ENCODE results near the gene KRT79. TPM values are rescaled to one million over a fixed set of nuclear protein-coding genes. Genes with fewer than 3 reads are reported as not detected.

The KRT79 gene
- total and polyA plus RNA-seq, 2 of the 8 experiments (the other 6 are each of a cell fraction or from before 2014, with no cell fraction given) = not detected

- no peaks in the 10 kb centered on the region for H3K27me3 ChIP-seq (replicated peaks in 1 of 4; ENCODE audit: control insufficient read depth in 3 of 4, extremely low read depth in 1 of 4, insufficient read depth in 3 of 4, low read length in 3 of 4)
- no peak within 1 kb of the TSS for H3K27ac ChIP-seq (ENCODE audit: low read depth, low read length)
- no peak within 1 kb of the TSS for H3K56ac ChIP-seq (replicated peaks; ENCODE audit: insufficient read length, low read depth, low read length)
- POLR2A ChIA-PET (ENCODE audit: partially characterized antibody) = interaction anchor here (0.6 kb wide), 1 partner anchor 165 kb away, joined by 3 read pairs; no protein-coding TSS in a partner anchor
- no peaks in the 10 kb centered on the region for H3K79me1 ChIP-seq (ENCODE audit: low read depth, low read length)
- no peak for DNase-seq (ENCODE audit: low read depth in 1 of 2, low spot score in 2 of 2)
- no peak within 1 kb of the TSS for H3K14ac ChIP-seq (ENCODE audit: insufficient read length)
- H2AFZ ChIP-seq (ENCODE audit: low read length) = no peak within 1 kb of the TSS
- no peak within 1 kb of the TSS for H2BK15ac ChIP-seq (ENCODE audit: low read length)
- no peaks in the 10 kb centered on the region for H3K4me1 ChIP-seq (replicated peaks in 1 of 4; ENCODE audit: control insufficient read depth in 3 of 4, insufficient read depth in 4 of 4, low read length in 3 of 4)
- H3K79me2 ChIP-seq (ENCODE audit: control insufficient read depth in 1 of 2, insufficient read depth in 2 of 2, low read length in 2 of 2) = no peaks in the 10 kb centered on the region
- H2BK5ac ChIP-seq (ENCODE audit: low read depth, low read length) = no peak within 1 kb of the TSS
- no peaks in the 10 kb centered on the region for H4K20me1 ChIP-seq (replicated peaks in 1 of 2; ENCODE audit: control insufficient read depth in 1 of 2, insufficient read depth in 2 of 2, low read length in 2 of 2)
- no peak within 1 kb of the TSS for H4K91ac ChIP-seq (replicated peaks; ENCODE audit: insufficient read length, low read length)
- H3K36me3 ChIP-seq (ENCODE audit: control insufficient read depth in 2 of 4, insufficient read depth in 4 of 4, low read length in 3 of 4) = no peaks in the 10 kb centered on the region
- H3K4me2 ChIP-seq (ENCODE audit: insufficient read depth in 1 of 2, low read depth in 2 of 2, low read length in 2 of 2) = no peak within 1 kb of the TSS
- H3K23ac ChIP-seq (ENCODE audit: insufficient read length) = no peak within 1 kb of the TSS
- no peak within 1 kb of the TSS for H3K18ac ChIP-seq (ENCODE audit: extremely low read depth, low read length)
- no peak within 1 kb of the TSS for H2AK5ac ChIP-seq (ENCODE audit: low read depth, low read length)
- WGBS, 2 experiments (ENCODE audit: extremely low coverage in 1 of 2, insufficient coverage in 1 of 2, insufficient read length in 1 of 2, insufficient replicate concordance in 2 of 2, low coverage in 1 of 2, low lambda C conversion rate in 2 of 2, missing lambda C conversion rate in 1 of 2) = 90% methylated on average over 14 of the region's 15 CpGs; no CpG with 5 or more reads in 1 of the 2 experiments
- H3K9ac ChIP-seq (replicated peaks in 1 of 4; ENCODE audit: extremely low read depth in 1 of 4, low read depth in 3 of 4, low read length in 3 of 4) = no peak within 1 kb of the TSS
- no peaks in the 10 kb centered on the region for H3K23me2 ChIP-seq (ENCODE audit: low read depth, low read length)
- no peak within 1 kb of the TSS for H3K4ac ChIP-seq (replicated peaks; ENCODE audit: insufficient read length, low read depth, low read length)
- H4K8ac ChIP-seq (ENCODE audit: extremely low read depth, insufficient read depth, low read length) = no peak within 1 kb of the TSS; the same call in 1 of the 2 replicates
- H3K4me3 ChIP-seq (ENCODE audit: extremely low read depth in 1 of 4, insufficient read depth in 2 of 4, low read depth in 3 of 4, low read length in 4 of 4) = no peak within 1 kb of the TSS
- H4K5ac ChIP-seq (ENCODE audit: insufficient read length, low read depth, low read length) = no peak within 1 kb of the TSS
- CTCF ChIA-PET (ENCODE audit: partially characterized antibody) = interaction anchor here (0.5 to 1.5 kb wide), 11 partner anchors 13 to 535 kb away, joined by 3 to 5 read pairs (median 3); no protein-coding TSS in a partner anchor
- FAIRE-seq = no peak
- H2BK120ac ChIP-seq (replicated peaks; ENCODE audit: low read depth, low read length) = no peak within 1 kb of the TSS
- no peaks in the 10 kb centered on the region for H3K9me3 ChIP-seq (ENCODE audit: insufficient read depth in 2 of 2, low read depth in 1 of 2, low read length in 1 of 2)
- no peak within 1 kb of the TSS for H2BK20ac ChIP-seq (ENCODE audit: low read length)
- H2BK12ac ChIP-seq (ENCODE audit: low read depth, low read length) = no peak within 1 kb of the TSS
- TF ChIP-seq TCF12 (IDR thresholded peaks at IDR 0.05; ENCODE audit: low read depth, low read length) (no peak), GABPA (IDR thresholded peaks at IDR 0.05; ENCODE audit: borderline replicate concordance, insufficient read depth, low read length) (no peak), EZH2 (IDR thresholded peaks at IDR 0.05; ENCODE audit: low read depth, low read length, severe bottlenecking) (no peak), JUND (IDR thresholded peaks at IDR 0.05; ENCODE audit: low read length) (no peak), NRF1 (IDR thresholded peaks at IDR 0.05; ENCODE audit: low read depth, low read length) (no peak), JUN (IDR thresholded peaks at IDR 0.05; ENCODE audit: low read depth, low read length) (no peak), POLR2A (IDR thresholded peaks at IDR 0.05; ENCODE audit: control extremely low read depth in 1 of 2, low read depth in 2 of 2, low read length in 2 of 2) (no peak), YY1 (IDR thresholded peaks at IDR 0.05; ENCODE audit: low read depth, low read length) (no peak), HDAC6 (IDR thresholded peaks at IDR 0.05; ENCODE audit: low read depth, low read length) (no peak), SIX5 (IDR thresholded peaks at IDR 0.05; ENCODE audit: low read depth, low read length) (no peak), POU5F1 (IDR thresholded peaks at IDR 0.05; ENCODE audit: low read depth, low read length) (no peak), GTF2F1 (IDR thresholded peaks at IDR 0.05; ENCODE audit: borderline replicate concordance, low read depth, low read length) (no peak)
- TF ChIP-seq, protein P1, sequence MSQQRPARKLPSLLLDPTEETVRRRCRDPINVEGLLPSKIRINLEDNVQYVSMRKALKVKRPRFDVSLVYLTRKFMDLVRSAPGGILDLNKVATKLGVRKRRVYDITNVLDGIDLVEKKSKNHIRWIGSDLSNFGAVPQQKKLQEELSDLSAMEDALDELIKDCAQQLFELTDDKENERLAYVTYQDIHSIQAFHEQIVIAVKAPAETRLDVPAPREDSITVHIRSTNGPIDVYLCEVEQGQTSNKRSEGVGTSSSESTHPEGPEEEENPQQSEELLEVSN (IDR thresholded peaks at IDR 0.05) = no peak
Measured at GRCh38 chr12:52813885-52814709, 20.0 kb downstream of the KRT79 start, which contains the start of gene KRT4. KRT4 (minus strand) TSS chr12:52814116; CDS start chr12:52814058, 58 bp downstream.

Data from H1 (cell line).